ENCODE data around the gene MOBP. TPM values are rescaled to one million over a fixed set of nuclear protein-coding genes. Genes with fewer than 3 reads are reported as not detected.

MOBP gene
- polyA plus RNA-seq, 3 donors: not detected

DNA sequence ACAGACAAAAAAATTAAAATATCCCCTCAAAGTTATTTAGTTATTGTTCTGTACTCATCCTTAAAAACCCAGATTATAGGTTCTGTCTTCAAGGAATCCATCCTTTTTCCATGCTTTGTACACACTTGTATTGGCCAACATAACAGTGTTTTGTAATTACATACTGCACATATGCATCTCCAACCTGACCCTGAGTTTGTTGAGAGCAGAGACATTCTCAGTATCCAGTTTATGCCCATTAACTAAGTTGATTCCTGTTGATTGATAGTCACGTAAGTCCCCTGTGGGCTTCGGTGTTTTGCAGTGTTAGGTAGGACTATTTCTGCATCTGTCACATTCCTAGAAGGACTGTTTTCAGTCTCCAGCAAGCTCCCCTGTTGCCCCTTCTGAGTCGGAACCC, 33.6 kb downstream of the MOBP start:
- Histone ChIP-seq H4K20me1 (ENCODE audit: insufficient read depth, low read length) (no peaks in the 10 kb centered on the region), H3K9me3 (replicated peaks in 1 of 2; ENCODE audit: control insufficient read depth in 1 of 2, insufficient read depth in 1 of 2, low read length in 2 of 2) (peaks cover 0 to 3% of the 10 kb centered on the region in 2 donors), H3K79me2 (ENCODE audit: insufficient read depth, low read length) (no peaks in the 10 kb centered on the region), H3K4me3 (replicated peaks in 1 of 3; ENCODE audit: low read depth in 2 of 3, low read length in 3 of 3) (no peak overlapping the region), H2AFZ (ENCODE audit: insufficient read depth, low read depth, low read length, poor library complexity, severe bottlenecking) (no peak overlapping the region), H3K27me3 (ENCODE audit: control insufficient read depth in 2 of 2, insufficient read depth in 2 of 2, low read length in 2 of 2) (peaks cover 37 to 49% of the 10 kb centered on the region in 2 donors), H3K27ac (ENCODE audit: low read depth in 1 of 2, low read length in 2 of 2) (no peak overlapping the region), H3K9ac (ENCODE audit: insufficient read depth, low read length, poor library complexity, severe bottlenecking) (no peak overlapping the region), H3K4me2 (replicated peaks; ENCODE audit: extremely low read depth, low read length, poor library complexity, severe bottlenecking) (no peak overlapping the region), H3K36me3 (replicated peaks in 1 of 2; ENCODE audit: control insufficient read depth in 1 of 2, insufficient read depth in 2 of 2, low read length in 2 of 2) (no peaks in the 10 kb centered on the region), H3K4me1 (ENCODE audit: control insufficient read depth in 1 of 2, insufficient read depth in 2 of 2, low read length in 2 of 2) (no peaks in the 10 kb centered on the region)
- H3K36me3 Mint-ChIP-seq: no peaks in the 10 kb centered on the region
- H3K27me3 Mint-ChIP-seq (ENCODE audit: low read depth in 3 of 3): peaks cover 38 to 57% (median 42%) of the 10 kb centered on the region in 3 donors
- WGBS (ENCODE audit: insufficient coverage): 100% methylated on average over 1 of the region's 3 CpGs
- no peak for TF ChIP-seq CTCF (IDR thresholded peaks at IDR 0.05)
- no peak for DNase-seq
- intact Hi-C loops (cut with micrococcal nuclease): no loop called here
- H3K27ac Mint-ChIP-seq: no peak overlapping the region
- H3K9me3 Mint-ChIP-seq: peaks cover 0 to 6% (median 0%) of the 10 kb centered on the region in 7 donors
- H3K4me1 Mint-ChIP-seq: no peaks in the 10 kb centered on the region
- peak overlapping the region in 1 of 2 donors; percentile 50 for H3K4me3 Mint-ChIP-seq

DNA sequence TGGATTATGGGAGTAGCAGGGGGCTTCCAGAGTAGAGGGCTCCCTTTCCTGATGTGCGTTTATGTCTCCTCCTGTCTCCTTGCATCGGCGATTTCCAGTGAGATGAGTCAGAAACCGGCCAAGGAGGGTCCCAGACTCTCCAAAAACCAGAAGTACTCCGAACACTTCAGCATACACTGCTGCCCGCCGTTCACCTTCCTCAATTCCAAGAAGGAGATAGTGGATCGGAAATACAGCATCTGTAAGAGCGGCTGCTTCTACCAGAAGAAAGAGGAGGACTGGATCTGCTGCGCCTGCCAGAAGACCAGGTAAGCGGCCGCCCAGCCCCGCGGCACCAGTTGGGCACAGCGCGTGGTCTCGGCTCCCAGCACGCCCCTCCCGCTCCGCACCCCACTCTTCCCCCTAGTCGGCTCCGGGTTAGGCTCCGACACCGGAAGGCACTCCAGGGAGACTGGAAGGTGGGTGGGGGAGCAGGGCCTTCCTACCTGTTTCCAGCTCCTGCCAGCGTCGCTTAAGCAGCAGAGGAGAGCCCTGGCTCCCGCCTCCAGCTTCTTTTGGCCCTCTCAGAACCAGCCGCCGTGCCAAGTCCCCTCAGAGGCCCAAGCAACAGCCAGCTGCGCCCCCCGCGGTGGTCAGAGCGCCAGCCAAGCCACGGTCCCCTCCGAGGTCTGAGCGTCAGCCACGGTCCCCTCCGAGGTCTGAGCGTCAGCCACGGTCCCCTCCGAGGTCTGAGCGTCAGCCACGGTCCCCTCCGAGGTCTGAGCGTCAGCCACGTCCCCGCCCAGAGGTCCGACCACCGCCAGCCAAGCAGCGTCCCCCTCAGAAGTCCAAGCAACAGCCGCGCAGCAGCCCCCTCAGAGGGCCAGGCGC, 34.7 kb downstream of the MOBP start:
- Mint-ChIP-seq H3K9me3 (peaks cover 0 to 6% (median 0%) of the 10 kb centered on the region in 7 donors), H3K27me3 (ENCODE audit: low read depth in 3 of 3) (peaks cover 38 to 54% (median 42%) of the 10 kb centered on the region in 3 donors), H3K36me3 (no peaks in the 10 kb centered on the region), H3K4me3 (peak overlapping the region in 1 of 2 donors; percentile 59), H3K27ac (no peak overlapping the region), H3K4me1 (no peaks in the 10 kb centered on the region)
- TF ChIP-seq CTCF (IDR thresholded peaks at IDR 0.05): no peak
- Histone ChIP-seq H3K4me2 (replicated peaks; ENCODE audit: extremely low read depth, low read length, poor library complexity, severe bottlenecking) (no peak overlapping the region), H3K4me3 (replicated peaks in 1 of 3; ENCODE audit: low read depth in 2 of 3, low read length in 3 of 3) (no peak overlapping the region), H3K79me2 (ENCODE audit: insufficient read depth, low read length) (no peaks in the 10 kb centered on the region), H3K36me3 (replicated peaks in 1 of 2; ENCODE audit: control insufficient read depth in 1 of 2, insufficient read depth in 2 of 2, low read length in 2 of 2) (no peaks in the 10 kb centered on the region), H2AFZ (ENCODE audit: insufficient read depth, low read depth, low read length, poor library complexity, severe bottlenecking) (no peak overlapping the region), H3K27ac (ENCODE audit: low read depth in 1 of 2, low read length in 2 of 2) (no peak overlapping the region), H3K4me1 (ENCODE audit: control insufficient read depth in 1 of 2, insufficient read depth in 2 of 2, low read length in 2 of 2) (no peaks in the 10 kb centered on the region), H3K27me3 (ENCODE audit: control insufficient read depth in 2 of 2, insufficient read depth in 2 of 2, low read length in 2 of 2) (peaks cover 37 to 49% of the 10 kb centered on the region in 2 donors), H3K9me3 (replicated peaks in 1 of 2; ENCODE audit: control insufficient read depth in 1 of 2, insufficient read depth in 1 of 2, low read length in 2 of 2) (peaks cover 0 to 3% of the 10 kb centered on the region in 2 donors), H4K20me1 (ENCODE audit: insufficient read depth, low read length) (no peaks in the 10 kb centered on the region), H3K9ac (ENCODE audit: insufficient read depth, low read length, poor library complexity, severe bottlenecking) (no peak overlapping the region)
- 31% methylated on average over 37 of the region's 53 CpGs for WGBS (ENCODE audit: insufficient coverage)
- intact Hi-C loops (cut with micrococcal nuclease): no loop called here
- no peak for DNase-seq

All from CD14-positive monocyte (primary cell).